ENCODE measurements around the gene MORN1.

The MORN1 gene

GRCh38 chr1:2405588-2406295, 14.4 kb upstream of the MORN1 start:
- no peak for TF ChIP-seq CEBPB (IDR thresholded peaks at IDR 0.05)
- no peak for TF ChIP-seq ZBTB7A (IDR thresholded peaks at IDR 0.05; ENCODE audit: low read depth)
- no peak for TF ChIP-seq CREB1 (IDR thresholded peaks at IDR 0.05; ENCODE audit: low read depth)
- no peak for TF ChIP-seq RAD21 (IDR thresholded peaks at IDR 0.05; ENCODE audit: low read depth)
- no peak for TF ChIP-seq TEAD4 (IDR thresholded peaks at IDR 0.05)
- no peak for TF ChIP-seq NFIC (IDR thresholded peaks at IDR 0.05)
- no peak for TF ChIP-seq MAX (IDR thresholded peaks at IDR 0.05)
- no peak for TF ChIP-seq FOXM1 (IDR thresholded peaks at IDR 0.05; ENCODE audit: borderline replicate concordance, low read depth)
- no peak for TF ChIP-seq YY1 (IDR thresholded peaks at IDR 0.05; ENCODE audit: low read depth)
- TF ChIP-seq, protein P1, sequence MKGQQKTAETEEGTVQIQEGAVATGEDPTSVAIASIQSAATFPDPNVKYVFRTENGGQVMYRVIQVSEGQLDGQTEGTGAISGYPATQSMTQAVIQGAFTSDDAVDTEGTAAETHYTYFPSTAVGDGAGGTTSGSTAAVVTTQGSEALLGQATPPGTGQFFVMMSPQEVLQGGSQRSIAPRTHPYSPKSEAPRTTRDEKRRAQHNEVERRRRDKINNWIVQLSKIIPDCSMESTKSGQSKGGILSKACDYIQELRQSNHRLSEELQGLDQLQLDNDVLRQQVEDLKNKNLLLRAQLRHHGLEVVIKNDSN (IDR thresholded peaks at IDR 0.05): no peak
- no peak for TF ChIP-seq EGR1 (IDR thresholded peaks at IDR 0.05)
- no peak for TF ChIP-seq EP300 (IDR thresholded peaks at IDR 0.05; ENCODE audit: borderline replicate concordance)
- no peak for TF ChIP-seq TAF1 (IDR thresholded peaks at IDR 0.05; ENCODE audit: low read depth)

- TF ChIP-seq MAX (IDR thresholded peaks at IDR 0.05) (no peak), ZBTB7A (IDR thresholded peaks at IDR 0.05; ENCODE audit: low read depth) (no peak), EGR1 (IDR thresholded peaks at IDR 0.05) (no peak), NFIC (IDR thresholded peaks at IDR 0.05) (no peak), FOXM1 (IDR thresholded peaks at IDR 0.05; ENCODE audit: borderline replicate concordance, low read depth) (no peak), RAD21 (IDR thresholded peaks at IDR 0.05; ENCODE audit: low read depth) (no peak), TAF1 (IDR thresholded peaks at IDR 0.05; ENCODE audit: low read depth) (no peak), TCF12 (IDR thresholded peaks at IDR 0.05; ENCODE audit: low read depth) (no peak), YY1 (IDR thresholded peaks at IDR 0.05; ENCODE audit: low read depth) (no peak), TEAD4 (IDR thresholded peaks at IDR 0.05) (no peak), EP300 (IDR thresholded peaks at IDR 0.05; ENCODE audit: borderline replicate concordance) (no peak), CEBPB (IDR thresholded peaks at IDR 0.05) (no peak), CREB1 (IDR thresholded peaks at IDR 0.05; ENCODE audit: low read depth) (no peak)
- TF ChIP-seq, protein P1 (IDR thresholded peaks at IDR 0.05): no peak
These were observed 13.6 kb upstream of the MORN1 start for GRCh38 chr1:2404890-2405511.

GRCh38 chr1:2404142-2404889, 13.0 kb upstream of the MORN1 start:
- no peak for TF ChIP-seq CREB1 (IDR thresholded peaks at IDR 0.05; ENCODE audit: low read depth)
- TF ChIP-seq MAX (IDR thresholded peaks at IDR 0.05): no peak
- TF ChIP-seq RAD21 (IDR thresholded peaks at IDR 0.05; ENCODE audit: low read depth): no peak

- TF ChIP-seq YY1 (IDR thresholded peaks at IDR 0.05; ENCODE audit: low read depth) (no peak), CEBPB (IDR thresholded peaks at IDR 0.05) (no peak), ZBTB7A (IDR thresholded peaks at IDR 0.05; ENCODE audit: low read depth) (no peak), CREB1 (IDR thresholded peaks at IDR 0.05; ENCODE audit: low read depth) (no peak), TEAD4 (IDR thresholded peaks at IDR 0.05) (no peak), REST (IDR thresholded peaks at IDR 0.05; ENCODE audit: low read depth) (no peak), EGR1 (IDR thresholded peaks at IDR 0.05) (no peak), TAF1 (IDR thresholded peaks at IDR 0.05; ENCODE audit: low read depth) (no peak), FOXM1 (IDR thresholded peaks at IDR 0.05; ENCODE audit: borderline replicate concordance, low read depth) (no peak), MAX (IDR thresholded peaks at IDR 0.05) (no peak), NFIC (IDR thresholded peaks at IDR 0.05) (no peak), RAD21 (IDR thresholded peaks at IDR 0.05; ENCODE audit: low read depth) (no peak), EP300 (IDR thresholded peaks at IDR 0.05; ENCODE audit: borderline replicate concordance) (no peak)
- TF ChIP-seq, protein P1 (IDR thresholded peaks at IDR 0.05): no peak
These were observed 11.9 kb upstream of the MORN1 start for GRCh38 chr1:2403273-2403672.

- TF ChIP-seq TAF1 (IDR thresholded peaks at IDR 0.05; ENCODE audit: low read depth): no peak
- TF ChIP-seq CEBPB (IDR thresholded peaks at IDR 0.05): no peak
- no peak for TF ChIP-seq FOXM1 (IDR thresholded peaks at IDR 0.05; ENCODE audit: borderline replicate concordance, low read depth)
- no peak for TF ChIP-seq CREB1 (IDR thresholded peaks at IDR 0.05; ENCODE audit: low read depth)
- TF ChIP-seq RAD21 (IDR thresholded peaks at IDR 0.05; ENCODE audit: low read depth): no peak
These were observed 11.1 kb upstream of the MORN1 start for GRCh38 chr1:2402420-2402819.
